ENCODE measurements around the gene ATP1B4.

DNA sequence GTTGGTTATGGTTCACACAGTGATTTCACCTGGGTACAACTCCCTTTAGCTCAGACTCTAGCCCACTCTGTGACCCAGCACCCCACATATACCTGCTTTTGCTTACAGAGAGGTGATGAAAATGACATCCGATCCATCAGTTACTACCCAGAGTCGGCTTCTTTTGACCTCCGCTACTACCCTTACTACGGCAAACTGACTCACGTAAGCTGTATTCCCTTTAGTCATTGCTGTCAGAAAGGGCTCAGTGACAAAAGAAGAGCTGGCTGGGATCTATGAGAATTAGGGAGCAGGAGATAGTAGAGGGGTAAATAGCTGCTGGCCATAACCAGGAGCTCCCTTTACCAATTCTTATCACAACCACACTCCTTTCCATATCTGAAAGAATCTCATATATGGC lies 16.7 kb downstream of the ATP1B4 start:
- TF ChIP-seq CTCF (optimal IDR thresholded peaks at IDR 0.05 in 1 of 3, IDR thresholded peaks at IDR 0.05 in 1 of 3, conservative IDR thresholded peaks at IDR 0.05 in 1 of 3; ENCODE audit: extremely low read depth in 1 of 3, insufficient read depth in 2 of 3, low read length in 3 of 3) (no peak), EZH2 (IDR thresholded peaks at IDR 0.05; ENCODE audit: low read length) (no peak)

Measured in keratinocyte (primary cell).